GM12892 (cell line): ENCODE measurements around the gene ABCC5. TPM values are rescaled to one million over a fixed set of nuclear protein-coding genes. Genes with fewer than 3 reads are reported as not detected.
A peak's percentile ranks its signal among the peaks of the same experiment; 100 is the strongest.
"Not testable (repeated sequence)": the region's sequence is repeated elsewhere in the genome, so short reads cannot be mapped to it uniquely, and the experiment has no call there.

Experiments used
- DNase-seq: peaks from one replicate; pipeline ENCODE4 v3.0.0; 2011; ENCODE audit not compliant: insufficient read length
- FAIRE-seq: peaks from 2 replicates; lab custom pipeline; 2011; peaks lifted over from hg19 to GRCh38; lab: Jason Lieb, UNC
- POLR2A ChIP-seq: IDR thresholded peaks from 2 replicates; pipeline ENCODE4 v1.6.1; 2011; ENCODE audit warnings: low read depth, low read length, control low read depth
- POLR2AphosphoS5 ChIP-seq: IDR thresholded peaks from 2 replicates; pipeline ENCODE4 v1.6.1; 2011; ENCODE audit warnings: low read depth, low read length, control low read depth
- TAF1 ChIP-seq: IDR thresholded peaks from 2 replicates; pipeline ENCODE4 v1.6.1; 2011; ENCODE audit warnings: low read depth, mild to moderate bottlenecking, control low read depth, low read length, borderline replicate concordance
- polyA plus RNA-seq: library from polyadenylated mRNA; unstranded; fragments of >200 nt; gene quantifications from one replicate; pipeline ENCODE4 v1.2.1, GENCODE V29; 2012; ENCODE audit warnings: missing spikeins, inconsistent platforms; ENCODE audit not compliant: missing spikeins

ABCC5 gene
- 6.1 TPM for polyA plus RNA-seq

- peak; percentile 80 for DNase-seq
- TF ChIP-seq POLR2A (no peak), POLR2AphosphoS5 (no peak), TAF1 (no peak)
- peak; percentile 95 for FAIRE-seq
Observed at GRCh38 chr3:184017672-184018423, at the start of gene ABCC5. TSS of gene ABCC5 (minus strand) at chr3:184017884. CDS start at chr3:184014392, 3,492 bp downstream.

- no peak for DNase-seq
- TF ChIP-seq POLR2AphosphoS5 (no peak), POLR2A (no peak), TAF1 (no peak)
- FAIRE-seq, result no peak
Observed at GRCh38 chr3:184066211-184066610, 48.5 kb upstream of the ABCC5 start.

DNA sequence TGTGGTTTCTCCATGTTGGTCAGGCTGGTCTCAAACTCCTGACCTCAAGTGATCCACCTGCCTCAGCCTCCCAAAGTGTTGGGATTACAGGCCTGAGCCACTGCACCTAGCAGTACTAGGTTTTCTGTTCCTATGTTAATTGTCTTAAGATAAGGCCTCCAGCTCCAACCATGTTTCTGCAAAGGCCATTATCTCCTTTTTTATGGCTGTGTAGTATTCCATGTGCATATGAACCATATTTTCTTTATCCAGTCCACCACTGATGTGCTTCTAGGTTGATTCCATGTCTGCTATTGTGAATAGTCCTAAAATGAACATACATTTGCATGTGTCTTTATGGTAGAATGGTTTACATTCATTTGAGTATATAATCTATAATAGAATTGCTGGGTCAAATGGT lies 45.0 kb upstream of the ABCC5 start:
- FAIRE-seq (no peak), DNase-seq (no peak)
- TF ChIP-seq TAF1 (no peak), POLR2A (no peak), POLR2AphosphoS5 (no peak)

DNA sequence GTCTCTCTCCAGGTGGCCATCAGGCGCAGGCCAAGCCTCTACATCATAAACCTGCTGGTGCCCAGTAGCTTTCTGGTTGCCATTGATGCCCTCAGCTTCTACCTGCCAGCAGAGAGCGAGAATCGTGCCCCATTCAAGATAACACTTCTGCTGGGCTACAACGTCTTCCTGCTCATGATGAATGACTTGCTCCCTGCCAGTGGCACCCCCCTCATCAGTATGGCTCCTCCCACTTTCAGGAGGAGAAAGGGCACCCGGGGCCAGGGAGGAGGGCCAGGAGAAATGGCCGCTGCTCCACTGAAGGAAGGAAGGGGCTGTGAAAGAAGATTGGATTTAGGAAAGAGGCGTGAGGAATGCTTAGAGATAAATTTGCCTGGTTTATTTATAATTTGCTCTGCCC lies 41.7 kb upstream of the ABCC5 start:
- FAIRE-seq, result no peak
- no peak for DNase-seq
- no peak for TF ChIP-seq TAF1
- TF ChIP-seq POLR2A, result no peak
- no peak for TF ChIP-seq POLR2AphosphoS5

- TF ChIP-seq POLR2A, result no peak
- no peak for TF ChIP-seq POLR2AphosphoS5
- no peak for TF ChIP-seq TAF1
- FAIRE-seq (no peak), DNase-seq (no peak)
Observed at GRCh38 chr3:184058029-184058428, 40.3 kb upstream of the ABCC5 start.

DNA sequence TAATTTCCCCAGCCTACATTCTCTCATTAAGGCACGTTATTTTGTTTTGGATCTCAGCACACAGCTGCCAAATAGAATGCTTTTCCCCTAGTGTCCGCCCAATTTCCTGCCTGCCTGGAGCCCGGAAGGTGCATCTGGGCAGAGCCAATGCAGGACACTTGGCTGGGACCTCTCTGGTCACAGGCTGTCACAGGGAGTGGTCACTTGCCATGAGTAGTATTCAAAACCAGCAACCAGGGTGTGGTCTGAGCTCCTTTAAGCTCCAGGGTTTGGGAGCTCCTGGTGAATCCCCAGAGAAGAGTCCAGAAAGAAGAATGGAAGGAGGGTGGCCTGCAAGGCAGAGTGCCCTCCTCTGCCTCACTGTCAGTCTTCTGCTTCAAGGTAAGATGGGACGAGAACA lies 35.1 kb upstream of the ABCC5 start, which contains the start of gene HTR3C:
Gene HTR3C, plus strand, starts transcription at position 281 of the 400 bp plus-strand sequence. Its CDS starts 34 bp downstream, at position 315.
- no peak for TF ChIP-seq POLR2AphosphoS5
- TF ChIP-seq POLR2A, result no peak
- no peak for TF ChIP-seq TAF1
- DNase-seq (no peak), FAIRE-seq (no peak)

DNA sequence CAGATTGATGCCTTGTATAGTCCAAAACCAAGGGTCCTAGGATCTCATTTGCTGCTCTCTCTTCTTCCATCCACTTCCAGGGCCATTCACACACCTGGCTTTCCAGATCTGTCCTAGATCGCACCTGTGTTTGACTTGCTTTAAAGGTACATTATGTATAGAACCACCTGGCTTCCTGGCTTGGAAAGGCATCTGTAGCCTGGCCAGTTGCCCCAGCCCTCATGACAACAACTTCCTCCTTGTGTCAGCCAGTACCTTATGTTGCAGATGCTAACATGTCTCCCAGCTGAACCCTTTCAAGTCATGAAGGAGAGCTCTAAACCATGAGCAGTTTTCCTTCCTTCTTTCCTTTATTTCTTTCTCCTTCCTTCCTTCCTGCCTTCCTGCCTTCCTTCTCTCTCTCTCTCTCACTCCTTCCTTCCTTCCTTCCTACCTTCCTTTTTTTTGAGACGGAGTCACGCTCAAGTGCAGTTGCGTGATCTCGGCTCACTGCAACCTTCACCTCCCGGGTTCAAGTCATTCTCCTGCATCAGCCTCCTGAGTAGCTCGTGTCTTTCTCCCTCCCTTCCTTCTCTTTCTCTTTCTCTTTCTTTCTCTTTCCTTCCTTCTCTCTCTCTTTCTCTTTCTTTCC lies 32.6 kb upstream of the ABCC5 start:
- TF ChIP-seq POLR2A (no peak), POLR2AphosphoS5 (no peak), TAF1 (no peak)
- DNase-seq (no peak), FAIRE-seq (no peak)

GRCh38 chr3:184045995-184046394 lies 28.3 kb upstream of the ABCC5 start:
- TF ChIP-seq POLR2AphosphoS5, result no peak
- TF ChIP-seq TAF1, result no peak
- TF ChIP-seq POLR2A, result no peak
- FAIRE-seq (no peak), DNase-seq (no peak)

- TF ChIP-seq POLR2AphosphoS5, result no peak
- no peak for TF ChIP-seq POLR2A
- TF ChIP-seq TAF1, result no peak
- FAIRE-seq (no peak), DNase-seq (no peak)
Observed at GRCh38 chr3:184042617-184043016, 24.9 kb upstream of the ABCC5 start.

DNA sequence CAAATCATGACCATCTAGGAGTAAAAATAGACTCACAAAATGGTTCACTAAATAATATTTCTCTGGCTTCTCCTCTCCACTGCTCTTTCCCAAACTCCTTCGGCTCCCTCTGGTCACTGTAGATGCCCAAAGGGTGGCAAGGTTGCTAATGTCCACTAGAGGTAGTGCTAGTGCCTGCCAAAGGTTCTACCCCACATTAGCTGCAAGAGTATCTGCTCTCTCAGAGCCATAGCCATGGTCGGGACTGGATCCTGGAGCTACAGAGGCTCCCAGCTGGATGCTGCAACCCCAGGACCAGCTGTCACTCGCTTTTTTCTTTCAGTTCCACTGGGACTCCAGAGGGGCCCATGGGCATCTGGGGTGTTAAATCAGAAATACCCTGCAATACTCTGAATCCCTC lies 22.3 kb upstream of the ABCC5 start:
- TF ChIP-seq POLR2A, result no peak
- DNase-seq (no peak), FAIRE-seq (no peak)

DNA sequence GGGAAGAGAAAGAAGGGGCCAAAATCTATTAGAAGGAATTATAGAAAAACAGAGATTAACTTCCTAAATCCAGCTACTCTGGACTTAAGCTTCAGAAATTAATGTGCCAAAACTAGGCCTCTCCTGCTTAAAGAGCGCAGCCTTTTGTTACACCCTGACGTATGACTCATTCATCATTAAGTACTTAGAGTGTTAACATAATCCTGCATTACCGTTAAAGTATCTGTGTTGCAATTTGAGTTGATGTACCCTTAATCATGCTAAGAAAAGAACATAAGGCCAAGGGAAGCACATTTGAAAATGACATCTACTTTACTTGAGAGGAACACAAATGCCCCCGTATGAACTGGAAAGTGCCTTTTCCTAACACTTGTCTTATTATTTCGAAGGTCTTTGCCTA lies 21.7 kb upstream of the ABCC5 start:
- no peak for FAIRE-seq
- TF ChIP-seq TAF1, result no peak
- no peak for TF ChIP-seq POLR2AphosphoS5
- no peak for TF ChIP-seq POLR2A
- no peak for DNase-seq

- DNase-seq, FAIRE-seq: not testable (repeated sequence)
Observed at GRCh38 chr3:184038307-184038706, 20.6 kb upstream of the ABCC5 start.
